H1 (cell line): ENCODE measurements around the gene STEAP3. TPM values are rescaled to one million over a fixed set of nuclear protein-coding genes. Genes with fewer than 3 reads are reported as not detected.
A peak's percentile ranks its signal among the peaks of the same experiment; 100 is the strongest.

ENCODE experiments used
- CTCF ChIA-PET: fragments of 300-600 bp; sonication (Branson Sonifier 250); formaldehyde crosslinking; loops from one replicate; lab custom pipeline; 2021; ENCODE audit not compliant: partially characterized antibody; lab: Charles Lee
- POLR2A ChIA-PET: fragments of 300-600 bp; sonication (Branson Sonifier 250); formaldehyde crosslinking; loops from one replicate; lab custom pipeline; 2021; ENCODE audit warnings: inconsistent platforms; ENCODE audit not compliant: partially characterized antibody; lab: Charles Lee
- DNase-seq, 2 experiments: peaks; one replicate each; pipeline versions ENCODE4 v3.0.0 to v3.0.0-alpha.2; 2010 to 2022; ENCODE audit warnings: low spot score in 2 of 2, low read depth in 1 of 2, mixed read lengths in 1 of 2
- FAIRE-seq: peaks from 2 replicates; lab custom pipeline; 2011; peaks lifted over from hg19 to GRCh38; lab: Jason Lieb, UNC
- H2AFZ ChIP-seq: 2 replicates; pipeline ENCODE4 v1.8.1; 2012; ENCODE audit warnings: low read length, inconsistent platforms
- H2AK5ac ChIP-seq: 2 replicates; pipeline ENCODE4 v1.6.1; 2013; ENCODE audit warnings: low read depth, low read length
- H2BK120ac ChIP-seq: replicated peaks from 2 replicates; pipeline ENCODE3; 2013; ENCODE audit warnings: low read depth, low read length, inconsistent platforms
- H2BK12ac ChIP-seq: 2 replicates; pipeline ENCODE4 v1.6.1; 2013; ENCODE audit warnings: low read depth, low read length
- H2BK15ac ChIP-seq: 2 replicates; pipeline ENCODE4 v1.6.1; 2013; ENCODE audit warnings: low read length
- H2BK20ac ChIP-seq: 2 replicates; pipeline ENCODE4 v1.6.1; 2013; ENCODE audit warnings: low read length
- H2BK5ac ChIP-seq: 2 replicates; pipeline ENCODE4 v1.6.1; 2013; ENCODE audit warnings: low read depth, low read length
- H3K14ac ChIP-seq: 2 replicates; pipeline ENCODE4 v1.6.1; 2013; ENCODE audit warnings: inconsistent platforms; ENCODE audit not compliant: insufficient read length
- H3K18ac ChIP-seq: 2 replicates; pipeline ENCODE4 v1.6.1; 2013; ENCODE audit warnings: low read length; ENCODE audit errors: extremely low read depth
- H3K23ac ChIP-seq: 2 replicates; pipeline ENCODE4 v1.6.1; 2013; ENCODE audit warnings: inconsistent platforms; ENCODE audit not compliant: insufficient read length
- H3K23me2 ChIP-seq: 2 replicates; pipeline ENCODE4 v1.6.1; 2013; ENCODE audit warnings: low read depth, low read length
- H3K27ac ChIP-seq: 2 replicates; pipeline ENCODE4 v1.6.1; 2011; ENCODE audit warnings: low read depth, low read length, inconsistent platforms
- H3K27me3 ChIP-seq, 4 experiments: replicated peaks in 1 of 4; 1 replicate in 1 of 4; 2 replicates in 3 of 4; pipeline versions ENCODE4 v1.6.1 to v1.8.1; 2011 to 2013; ENCODE audit warnings: low read length in 3 of 4, mild to moderate bottlenecking in 3 of 4, inconsistent platforms in 2 of 4, mixed read lengths in 2 of 4, moderate library complexity in 1 of 4; ENCODE audit not compliant: control insufficient read depth in 3 of 4, insufficient read depth in 3 of 4; ENCODE audit errors: extremely low read depth in 1 of 4
- H3K36me3 ChIP-seq, 4 experiments: 2 replicates each; pipeline versions ENCODE4 v1.6.1 to v1.8.1; 2011 to 2013; ENCODE audit warnings: mild to moderate bottlenecking in 4 of 4, low read length in 3 of 4, moderate library complexity in 2 of 4, control low read depth in 1 of 4, inconsistent platforms in 1 of 4; ENCODE audit not compliant: insufficient read depth in 4 of 4, control insufficient read depth in 2 of 4
- H3K4ac ChIP-seq: replicated peaks from 2 replicates; pipeline ENCODE3; 2013; ENCODE audit warnings: low read length, low read depth, mixed read lengths, inconsistent platforms; ENCODE audit not compliant: insufficient read length
- H3K4me1 ChIP-seq, 4 experiments: replicated peaks in 1 of 4; 1 replicate in 1 of 4; 2 replicates in 3 of 4; pipeline versions ENCODE4 v1.6.1 to v1.8.1; 2011 to 2013; ENCODE audit warnings: low read length in 3 of 4, inconsistent platforms in 2 of 4, mixed read lengths in 1 of 4; ENCODE audit not compliant: insufficient read depth in 4 of 4, control insufficient read depth in 3 of 4
- H3K4me2 ChIP-seq, 2 experiments: 2 replicates each; pipeline versions ENCODE4 v1.6.1 to v1.8.1; 2011 to 2013; ENCODE audit warnings: low read depth in 2 of 2, low read length in 2 of 2, control low read depth in 1 of 2, inconsistent platforms in 1 of 2, mild to moderate bottlenecking in 1 of 2; ENCODE audit not compliant: insufficient read depth in 1 of 2
- H3K4me3 ChIP-seq, 4 experiments: fragments of 200-600, 300-600 bp in 1 of 4; sonication (generic), shearing (Covaris generic), sonication (Bioruptor Twin) in 1 of 4; 2 replicates each; pipeline versions ENCODE4 v1.5.1 to v1.8.1; 2011 to 2016; ENCODE audit warnings: low read length in 4 of 4, low read depth in 3 of 4, control low read depth in 2 of 4, inconsistent platforms in 2 of 4, mild to moderate bottlenecking in 2 of 4, mixed read lengths in 1 of 4, moderate library complexity in 1 of 4; ENCODE audit not compliant: insufficient read depth in 2 of 4; ENCODE audit errors: extremely low read depth in 1 of 4
- H3K56ac ChIP-seq: replicated peaks from 2 replicates; pipeline ENCODE3; 2013; ENCODE audit warnings: low read depth, mild to moderate bottlenecking, mixed read lengths, low read length, inconsistent platforms; ENCODE audit not compliant: insufficient read length
- H3K79me1 ChIP-seq: 2 replicates; pipeline ENCODE4 v1.6.1; 2013; ENCODE audit warnings: low read depth, low read length, control low read depth
- H3K79me2 ChIP-seq, 2 experiments: 2 replicates each; pipeline versions ENCODE4 v1.6.1 to v1.8.1; 2012 to 2013; ENCODE audit warnings: low read length in 2 of 2, mild to moderate bottlenecking in 2 of 2, inconsistent platforms in 1 of 2; ENCODE audit not compliant: insufficient read depth in 2 of 2, control insufficient read depth in 1 of 2
- H3K9ac ChIP-seq, 4 experiments: replicated peaks in 1 of 4; 1 replicate in 1 of 4; 2 replicates in 3 of 4; pipeline versions ENCODE4 v1.6.1 to v1.8.1; 2011 to 2013; ENCODE audit warnings: low read depth in 3 of 4, low read length in 3 of 4, control low read depth in 2 of 4, mild to moderate bottlenecking in 2 of 4, moderate library complexity in 2 of 4, inconsistent platforms in 1 of 4; ENCODE audit errors: extremely low read depth in 1 of 4
- H3K9me3 ChIP-seq, 2 experiments: 2 replicates each; pipeline versions ENCODE4 v1.6.1 to v1.8.1; 2012 to 2013; ENCODE audit warnings: mild to moderate bottlenecking in 2 of 2, moderate library complexity in 2 of 2, control low read depth in 1 of 2, inconsistent platforms in 1 of 2, low read depth in 1 of 2, low read length in 1 of 2, mixed read lengths in 1 of 2; ENCODE audit not compliant: insufficient read depth in 2 of 2
- H4K20me1 ChIP-seq, 2 experiments: replicated peaks in 1 of 2; 2 replicates each; pipeline versions ENCODE3 to v1.8.1; 2011 to 2013; ENCODE audit warnings: inconsistent platforms in 2 of 2, low read length in 2 of 2, mild to moderate bottlenecking in 1 of 2; ENCODE audit not compliant: insufficient read depth in 2 of 2, control insufficient read depth in 1 of 2
- H4K5ac ChIP-seq: 2 replicates; pipeline ENCODE4 v1.6.1; 2013; ENCODE audit warnings: low read length, low read depth, mixed read lengths, inconsistent platforms; ENCODE audit not compliant: insufficient read length
- H4K8ac ChIP-seq: 2 replicates; pipeline ENCODE4 v1.8.0; 2013; ENCODE audit warnings: mild to moderate bottlenecking, moderate library complexity, low read length, inconsistent platforms; ENCODE audit not compliant: insufficient read depth; ENCODE audit errors: extremely low read depth
- H4K91ac ChIP-seq: replicated peaks from 2 replicates; pipeline ENCODE3; 2013; ENCODE audit warnings: low read length, mixed read lengths, inconsistent platforms; ENCODE audit not compliant: insufficient read length
- ATF3 ChIP-seq: IDR thresholded peaks from 2 replicates; pipeline ENCODE4 v1.6.1; 2011; ENCODE audit warnings: low read depth, mild to moderate bottlenecking, low read length; ENCODE audit not compliant: insufficient read depth
- HDAC2 ChIP-seq, 2 experiments: fragments of 300-600 bp in 1 of 2; sonication (generic) in 1 of 2; IDR thresholded peaks; 2 replicates each; pipeline ENCODE4 v1.6.1; 2011 to 2012; ENCODE audit warnings: low read depth in 2 of 2, low read length in 2 of 2, mild to moderate bottlenecking in 2 of 2, moderate library complexity in 2 of 2, borderline replicate concordance in 1 of 2, inconsistent platforms in 1 of 2
- HDAC6 ChIP-seq: IDR thresholded peaks from one replicate; pipeline ENCODE4 v1.7.1; 2012; ENCODE audit warnings: low read depth, mild to moderate bottlenecking, inconsistent platforms, low read length, moderate library complexity
- POLR2AphosphoS5 ChIP-seq: IDR thresholded peaks from 2 replicates; pipeline ENCODE4 v1.6.1; 2011; ENCODE audit warnings: low read depth, low read length
- RXRA ChIP-seq: IDR thresholded peaks from 2 replicates; pipeline ENCODE4 v1.6.1; 2011; ENCODE audit warnings: low read depth, mild to moderate bottlenecking, low read length, moderate library complexity; ENCODE audit not compliant: insufficient read depth
- SAP30 ChIP-seq: fragments of 300-600 bp; sonication (generic); IDR thresholded peaks from 2 replicates; pipeline ENCODE4 v1.7.1; 2012; ENCODE audit warnings: low read length, moderate library complexity, mild to moderate bottlenecking, inconsistent platforms; ENCODE audit not compliant: insufficient read depth, insufficient replicate concordance
- SUZ12 ChIP-seq: fragments of 200-600 bp; sonication (generic); IDR thresholded peaks from 2 replicates; pipeline ENCODE4 v1.6.1; 2012; ENCODE audit warnings: mild to moderate bottlenecking, inconsistent platforms, low read length, moderate library complexity, mixed read lengths
- USF2 ChIP-seq: IDR thresholded peaks from 2 replicates; pipeline ENCODE4 v1.6.1; 2011; ENCODE audit warnings: low read length, improper control_type of control experiment
- WGBS, 2 experiments: shearing (Covaris generic) in 1 of 2; methylation state at CpG; one replicate each; pipeline versions ENCODE4 v1.1.6 to v1.1.7; 2013 to 2015; ENCODE audit warnings: low lambda C conversion rate in 2 of 2, mixed read lengths in 2 of 2, inconsistent platforms in 1 of 2, low coverage in 1 of 2, missing lambda C conversion rate in 1 of 2; ENCODE audit not compliant: insufficient replicate concordance in 2 of 2, insufficient coverage in 1 of 2, insufficient read length in 1 of 2; ENCODE audit errors: extremely low coverage in 1 of 2, missing lambda C conversion rate in 1 of 2; 5-methylcytosine and 5-hydroxymethylcytosine counted together
- polyA plus RNA-seq, 7 experiments: library from polyadenylated mRNA; depleted of rRNA in 3 of 7; stranded (reverse) in 5 of 7; unstranded in 2 of 7; fragments of >200 nt in 5 of 7; fragments of 200-250 nt in 2 of 7; gene quantifications; 1 replicate in 5 of 7; 2 replicates in 1 of 7; 4 replicates in 1 of 7; pipeline versions ENCODE4 v1.2.1 to v1.2.3, GENCODE V29; 2011 to 2013; ENCODE audit warnings: missing spikeins in 2 of 7, mixed read lengths in 2 of 7
- total RNA-seq: library from RNA; stranded (reverse); fragmentation: NEBNext Ultra II Directional; extraction: Animal tissue kit (Norgen Biotek cat#: 25700); gene quantifications from 2 replicates; pipeline ENCODE4 v1.2.1, GENCODE V29; 2021

The STEAP3 gene
- total and polyA plus RNA-seq, 2 of the 8 experiments (the other 6 are each of a cell fraction or from before 2014, with no cell fraction given) = 21.7 to 27.9 TPM

- Histone ChIP-seq H3K18ac (no peak overlapping the region; the same call in 1 of the 2 replicates), H3K4ac (no peak overlapping the region), H4K91ac (peak overlapping the region; percentile 58), H3K23me2 (no peaks in the 10 kb centered on the region; the same call in 1 of the 2 replicates), H3K4me2 (no peak overlapping the region), H3K9ac (no peak overlapping the region), H3K79me1 (no peaks in the 10 kb centered on the region), H3K56ac (no peak overlapping the region), H3K27ac (no peak overlapping the region), H2BK5ac (peak overlapping the region; percentile 4; the same call in 1 of the 2 replicates), H3K4me3 (no peak overlapping the region), H3K14ac (no peak overlapping the region), H3K27me3 (no peaks in the 10 kb centered on the region; a peak in 1 of 7 replicates), H3K9me3 (no peaks in the 10 kb centered on the region), H4K8ac (no peak overlapping the region), H3K23ac (no peak overlapping the region), H3K36me3 (no peaks in the 10 kb centered on the region), H4K5ac (no peak overlapping the region), H2BK12ac (peak overlapping the region; percentile 29; the same call in 1 of the 2 replicates), H3K4me1 (peaks cover 3 to 14% (median 7%) of the 10 kb centered on the region in 4 experiments; a peak in 5 of 7 replicates), H4K20me1 (no peaks in the 10 kb centered on the region), H2AK5ac (peak overlapping the region; percentile 82; the same call in 1 of the 2 replicates), H2BK15ac (peak overlapping the region; percentile 92; the same call in 1 of the 2 replicates), H2AFZ (no peak overlapping the region), H2BK20ac (peak overlapping the region; percentile 90; the same call in 1 of the 2 replicates), H3K79me2 (no peaks in the 10 kb centered on the region), H2BK120ac (no peak overlapping the region)
- CTCF ChIA-PET = interaction anchor here (0.7 to 3.8 kb wide), 11 partner anchors 9 to 316 kb away, joined by 3 to 23 read pairs (median 5); no protein-coding TSS in a partner anchor
- no peak for DNase-seq
- no peak for FAIRE-seq
- TF ChIP-seq HDAC6 (no peak), USF2 (no peak), ATF3 (no peak), SAP30 (no peak), SUZ12 (no peak), HDAC2 (IDR thresholded peaks at IDR 0.05; ENCODE audit: borderline replicate concordance in 1 of 2, low read depth in 2 of 2, low read length in 2 of 2) (no peak), POLR2AphosphoS5 (no peak), RXRA (no peak)
- WGBS, 2 experiments = 89% methylated on average over 7 of the region's 7 CpGs; no CpG with 5 or more reads in 1 of the 2 experiments
- POLR2A ChIA-PET = interaction anchor here (0.7 to 1.4 kb wide), 2 partner anchors 12 to 13 kb away, joined by 3 read pairs; no protein-coding TSS in a partner anchor
Observed at GRCh38 chr2:119198240-119198840, 25.3 kb upstream of the STEAP3 start.
